DMS114 treated with DMSO at 0.1 percent for 48 hours (cell line): ENCODE data around the gene CD151.
A peak's percentile ranks its signal among the peaks of the same experiment; 100 is the strongest.

ENCODE experiments used
- DNase-seq: peaks from one replicate; lab custom pipeline; 2025; ENCODE audit not compliant: unreplicated experiment; lab: John Stamatoyannopoulos, UW

CD151 gene

DNA sequence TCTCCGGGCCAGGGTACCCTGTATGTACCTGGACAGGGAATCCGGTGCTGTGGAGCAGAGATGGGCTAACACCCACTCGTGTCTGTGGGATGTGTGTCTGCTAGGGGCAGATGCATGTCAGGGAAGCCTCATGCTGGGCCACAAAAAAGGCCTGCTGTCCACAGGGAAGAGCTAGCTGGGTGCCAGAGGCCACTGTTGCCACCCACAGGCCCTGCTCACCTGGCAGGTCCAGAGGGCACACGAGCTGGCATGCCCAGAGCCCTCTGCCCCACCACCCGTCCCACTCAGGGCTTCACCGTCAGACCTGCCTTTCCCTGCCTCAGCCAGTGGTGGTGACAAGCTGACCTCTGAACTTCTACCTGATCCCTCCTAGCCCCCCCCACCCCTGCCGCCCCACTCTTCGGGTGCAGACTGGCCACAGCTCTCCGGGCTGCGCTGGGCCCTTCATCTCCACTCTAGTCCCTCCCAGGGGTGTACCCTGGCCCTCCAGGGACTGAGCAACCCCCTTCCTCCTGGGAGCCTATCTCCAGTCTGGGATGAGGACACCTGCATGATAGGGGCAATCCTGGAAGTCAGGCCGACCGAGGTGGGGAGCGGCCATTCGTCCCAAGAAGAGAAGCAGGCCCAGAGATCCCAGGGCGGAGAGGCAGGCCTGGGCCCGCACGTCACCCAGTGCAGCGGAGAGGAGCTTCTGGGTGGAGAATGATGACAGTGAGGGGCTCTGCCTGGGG lies 36.0 kb upstream of the CD151 start:
- DNase-seq = no peak

DNA sequence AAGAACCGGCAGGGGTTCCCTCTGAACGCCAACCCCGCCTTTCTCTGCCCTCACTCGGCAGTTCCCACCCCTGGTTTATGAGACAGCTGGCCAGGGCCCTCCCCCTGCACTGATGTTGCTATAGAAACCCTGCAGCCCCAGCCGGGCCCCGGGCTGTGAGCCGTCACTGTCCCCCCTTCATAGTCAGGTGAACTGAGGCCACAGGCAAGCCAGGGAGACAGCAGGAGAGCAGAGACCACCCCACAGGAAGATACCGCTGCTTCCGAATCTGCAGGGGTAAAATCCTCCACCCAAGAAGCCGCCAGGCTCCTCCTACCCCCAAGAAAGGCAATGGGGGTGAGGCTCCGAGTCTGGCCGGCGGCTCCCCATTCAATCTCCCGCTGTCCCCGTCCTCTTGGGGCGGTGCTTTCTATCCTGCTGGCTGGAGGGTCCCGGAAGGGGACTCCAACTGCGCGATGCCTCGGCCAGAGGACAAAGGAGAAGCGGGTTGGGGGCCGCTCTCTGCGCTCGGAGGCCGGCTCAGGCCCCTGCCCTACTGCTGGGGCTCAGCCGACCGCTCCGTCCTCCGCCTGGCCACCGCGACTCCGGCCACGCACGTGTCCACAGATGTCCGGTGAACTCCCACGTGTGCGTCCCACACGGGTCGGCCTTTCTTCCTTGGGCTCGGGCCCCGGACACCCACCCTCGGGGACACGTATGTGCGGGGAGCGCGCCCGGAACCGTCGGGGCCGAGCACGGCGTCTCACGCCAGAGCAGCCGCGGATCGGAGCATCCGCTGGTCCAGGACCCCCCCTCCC lies 35.3 kb upstream of the CD151 start:
- DNase-seq = peak; percentile 49

GRCh38 chr11:798093-798713 lies 34.5 kb upstream of the CD151 start, which contains the start of gene SLC25A22:
SLC25A22 (minus strand) TSS chr11:798281; CDS start chr11:795006, 3,275 bp downstream.
- DNase-seq = no peak

GRCh38 chr11:799641-800316 lies 33.0 kb upstream of the CD151 start:
- no peak for DNase-seq

GRCh38 chr11:800473-800872 lies 32.3 kb upstream of the CD151 start:
- DNase-seq = no peak

- DNase-seq = no peak
Observed at GRCh38 chr11:801097-801780, 31.5 kb upstream of the CD151 start.

DNA sequence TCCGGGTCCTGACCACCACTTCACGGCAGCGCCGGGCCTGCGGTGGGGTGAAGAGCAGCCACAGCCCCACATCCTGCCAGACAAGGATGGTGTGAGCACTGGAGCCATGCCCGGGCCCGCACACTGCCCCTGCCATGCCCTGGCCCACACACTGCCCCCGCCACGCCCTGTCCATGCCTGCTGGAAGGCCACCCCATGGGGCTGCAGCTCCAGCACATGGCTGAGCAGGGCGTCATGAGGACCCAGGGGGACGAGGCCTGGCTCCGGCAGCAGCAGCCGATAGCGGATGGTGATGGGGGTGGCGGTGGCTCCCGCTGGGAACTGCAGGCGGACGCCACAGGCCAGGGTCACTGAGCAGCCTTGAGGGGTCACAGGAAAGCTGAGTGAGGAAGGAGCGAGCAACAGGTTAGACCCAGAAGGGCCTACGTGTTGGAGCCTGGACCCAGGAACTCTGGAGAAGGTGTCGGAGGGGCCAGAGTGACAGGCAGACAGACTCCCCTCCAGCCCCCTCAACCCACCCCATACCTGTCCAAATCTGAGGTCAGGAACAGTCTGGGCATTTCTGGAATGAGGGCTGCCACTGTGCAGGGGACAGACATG lies 30.6 kb upstream of the CD151 start:
- no peak for DNase-seq

GRCh38 chr11:802693-803466 lies 29.9 kb upstream of the CD151 start:
- no peak for DNase-seq

DNA sequence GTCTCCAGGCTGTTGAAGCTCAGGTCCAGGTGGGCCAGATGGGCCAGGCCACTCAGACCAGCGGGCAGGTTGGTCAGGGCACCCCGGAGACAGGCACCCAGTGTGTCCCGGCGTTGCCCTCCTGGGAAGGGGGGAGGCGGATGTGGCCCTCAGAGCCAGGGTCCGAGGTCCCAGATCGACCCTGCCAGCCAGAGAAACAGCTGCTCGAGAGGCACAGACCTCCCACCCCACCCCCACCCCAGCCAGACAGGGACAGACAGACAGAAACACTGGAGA lies 29.3 kb upstream of the CD151 start:
- DNase-seq = no peak

DNA sequence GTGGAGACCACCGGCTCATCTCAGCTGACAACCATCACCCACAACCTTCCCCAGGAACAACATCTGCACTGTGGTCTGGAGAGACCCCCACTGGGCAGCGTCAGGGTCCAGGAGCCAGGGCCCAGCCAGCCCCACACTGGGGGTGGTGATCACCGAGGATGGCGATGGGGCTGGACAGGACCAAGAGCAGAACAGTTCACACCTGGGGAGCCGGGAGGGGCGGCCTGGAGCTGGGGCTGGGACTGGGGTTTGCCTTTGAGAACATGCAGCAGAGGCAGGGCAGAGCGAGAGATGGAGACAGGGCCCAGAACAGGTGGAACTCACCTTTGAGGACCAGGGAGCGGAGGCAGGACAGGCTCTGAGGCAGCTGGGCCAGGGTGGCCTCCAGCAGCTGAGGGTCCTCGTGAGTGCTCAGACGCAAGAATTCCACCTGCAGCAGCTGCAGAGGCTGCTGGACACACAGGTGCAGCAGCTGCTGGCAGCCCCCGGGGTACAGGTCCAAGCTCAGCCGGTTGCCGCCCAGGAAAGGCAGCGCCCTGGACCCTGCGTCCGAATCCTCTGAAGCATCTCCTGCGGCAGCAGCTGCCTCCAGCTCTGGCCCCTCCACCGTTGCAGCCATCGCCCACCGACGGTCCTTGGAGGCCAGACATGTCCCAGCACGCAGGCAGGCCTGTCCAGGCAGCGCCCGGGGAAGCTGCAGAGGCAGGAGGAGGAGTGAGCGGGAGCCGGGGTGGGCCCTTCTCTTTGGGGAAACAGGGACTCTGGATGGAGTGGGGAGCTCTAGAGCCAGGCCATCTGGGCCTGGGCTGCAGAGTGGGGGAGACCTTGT lies 28.8 kb upstream of the CD151 start:
- DNase-seq = no peak

DNA sequence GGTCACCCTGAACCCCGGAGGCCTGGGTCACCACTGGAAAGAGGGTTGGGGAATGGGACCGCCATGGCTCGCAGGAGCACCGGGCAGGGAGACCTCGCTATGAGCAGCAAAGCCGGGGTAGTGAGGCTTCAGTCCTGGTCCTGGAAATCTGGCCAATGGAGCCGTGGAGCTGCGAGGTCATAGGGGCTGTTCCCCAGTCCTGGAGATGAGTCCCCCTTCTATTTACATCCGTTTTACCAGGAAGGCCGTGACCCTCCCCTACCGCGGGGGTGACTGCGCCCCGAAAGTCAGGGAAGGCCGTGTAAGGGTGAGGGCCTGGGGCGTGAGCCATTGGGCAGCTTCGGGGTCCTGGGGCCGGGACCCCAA lies 28.2 kb upstream of the CD151 start:
- DNase-seq = no peak

GRCh38 chr11:808427-809286 lies 24.1 kb upstream of the CD151 start:
- no peak for DNase-seq

DNA sequence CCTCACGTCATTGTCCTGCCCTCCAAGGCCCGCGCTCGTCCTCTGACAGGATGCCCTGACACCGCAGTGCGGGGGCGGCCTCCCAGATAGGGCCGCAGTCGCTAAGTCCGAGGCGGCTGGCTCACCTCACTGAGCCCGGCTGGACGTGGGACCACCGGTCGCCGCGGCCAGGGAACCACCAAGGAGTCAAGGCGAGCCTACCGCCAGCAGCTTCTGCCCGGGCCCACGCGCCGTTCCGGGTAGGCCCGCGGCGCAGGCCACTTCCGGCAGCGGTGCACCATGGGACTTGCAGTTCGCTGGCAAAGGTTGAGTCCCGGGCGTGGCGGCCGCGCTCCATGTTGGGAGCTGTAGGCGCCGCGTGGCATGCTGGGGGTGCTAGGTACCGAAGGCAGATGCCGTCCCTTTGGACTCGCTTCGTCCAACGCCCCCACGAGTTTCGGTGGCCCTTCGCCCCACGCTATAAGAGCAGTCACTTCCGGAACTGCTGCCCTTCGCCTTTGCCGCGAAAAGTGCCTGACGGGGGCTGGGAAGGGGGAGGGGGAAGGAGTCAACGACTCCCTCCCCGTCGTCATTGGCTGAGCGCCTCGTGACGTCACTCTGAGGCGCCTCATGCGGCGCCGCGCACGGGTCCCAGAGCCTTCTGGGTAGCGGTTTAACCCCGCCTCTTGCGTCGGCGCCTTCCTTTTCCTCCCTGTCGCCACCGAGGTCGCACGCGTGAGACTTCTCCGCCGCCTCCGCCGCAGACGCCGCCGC lies 23.3 kb upstream of the CD151 start, which contains the start of gene RPLP2:
TSS of gene RPLP2 (plus strand) at position 681 of the 753 bp plus-strand sequence. CDS start 268 bp downstream, outside the sequence.
- peak; percentile 86 for DNase-seq

DNA sequence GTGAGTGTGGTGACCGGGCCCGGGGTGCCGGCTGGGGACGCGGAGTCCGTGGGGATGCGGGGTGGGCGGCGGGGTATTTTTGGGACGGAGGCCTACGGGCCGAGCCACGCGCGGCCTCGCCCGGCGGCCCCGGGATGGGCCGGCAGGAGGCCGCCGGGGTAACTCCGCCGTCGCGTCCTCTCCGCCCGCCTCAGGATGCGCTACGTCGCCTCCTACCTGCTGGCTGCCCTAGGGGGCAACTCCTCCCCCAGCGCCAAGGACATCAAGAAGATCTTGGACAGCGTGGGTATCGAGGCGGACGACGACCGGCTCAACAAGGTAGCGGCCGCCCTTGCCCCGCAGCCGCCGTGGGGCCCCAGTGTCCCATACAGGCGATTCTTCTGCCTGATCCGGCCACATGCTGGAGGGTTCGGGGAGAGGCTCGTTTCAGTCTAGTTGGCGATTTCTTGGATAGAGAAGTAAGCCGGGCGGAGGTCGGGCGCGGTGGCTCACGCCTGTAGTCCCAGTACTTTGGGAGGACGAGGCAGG lies 22.6 kb upstream of the CD151 start:
- DNase-seq = no peak

DNA sequence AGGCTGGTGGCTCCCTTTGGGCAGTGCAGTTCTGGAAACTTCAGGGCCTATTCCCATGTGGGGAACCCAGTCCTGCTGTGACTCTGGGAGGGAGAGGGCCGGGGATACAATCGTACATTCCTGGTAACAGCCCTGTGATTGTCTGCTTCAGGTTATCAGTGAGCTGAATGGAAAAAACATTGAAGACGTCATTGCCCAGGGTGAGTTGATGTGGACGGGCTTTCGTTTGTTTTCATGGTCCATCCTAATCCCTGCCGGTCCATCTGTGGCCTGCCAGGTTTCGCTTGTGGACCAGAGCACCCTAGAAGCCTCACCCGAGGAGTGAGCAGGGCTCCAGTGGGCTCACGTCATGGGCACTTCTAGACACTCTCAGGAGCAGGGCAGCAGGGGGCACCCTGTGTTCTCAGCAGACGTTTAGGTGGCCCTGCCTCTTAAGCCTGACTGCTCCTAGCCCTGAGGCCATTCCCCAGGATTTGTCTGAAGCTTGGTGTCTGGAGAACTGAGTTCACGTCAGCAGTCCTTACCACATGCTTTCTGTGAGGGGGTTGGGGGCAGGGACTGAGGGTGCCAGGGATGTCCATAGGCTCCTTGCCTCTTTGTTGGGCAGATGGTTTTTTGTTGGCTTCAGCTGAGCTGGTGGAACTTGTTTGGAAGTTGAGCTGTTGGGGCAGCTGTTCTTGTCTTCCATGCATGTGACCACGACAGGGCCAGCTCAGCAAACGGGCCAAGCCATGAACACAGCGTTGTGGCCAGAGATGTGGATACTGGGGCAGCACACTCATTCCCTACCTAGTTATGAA lies 21.1 kb upstream of the CD151 start:
- no peak for DNase-seq

DNA sequence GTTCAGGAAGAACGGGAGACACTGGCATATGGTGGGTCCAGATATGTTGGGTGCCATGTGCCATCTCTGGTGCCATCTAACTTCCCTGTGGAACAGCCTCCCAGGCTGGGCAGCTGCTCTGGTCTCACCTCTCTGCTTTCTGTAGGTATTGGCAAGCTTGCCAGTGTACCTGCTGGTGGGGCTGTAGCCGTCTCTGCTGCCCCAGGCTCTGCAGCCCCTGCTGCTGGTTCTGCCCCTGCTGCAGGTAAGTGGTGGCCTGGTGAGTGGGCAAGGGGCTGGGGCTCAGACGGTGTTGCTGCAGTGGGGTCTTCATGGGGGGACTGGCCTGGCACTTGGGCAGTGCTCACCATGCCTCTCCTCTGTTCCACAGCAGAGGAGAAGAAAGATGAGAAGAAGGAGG lies 20.4 kb upstream of the CD151 start:
- no peak for DNase-seq
